Pancreas (tissue), 10 donors: Measurements from ENCODE around the gene CHST8. TPM values are rescaled to one million over a fixed set of nuclear protein-coding genes. Genes with fewer than 3 reads are reported as not detected.
A peak's percentile ranks its signal among the peaks of the same experiment; 100 is the strongest.
"Not testable (repeated sequence)": the region's sequence is repeated elsewhere in the genome, so short reads cannot be mapped to it uniquely, and the experiment has no call there.

Source experiments
- ATAC-seq, 4 donors: fragments of 200-7000 bp; cut with Tn5 transposase; one replicate each; pipeline versions ENCODE4 v1.8.0 to v1.9.1; 2020; ENCODE audit warnings: mild to moderate bottlenecking in 4 of 4, moderate library complexity in 4 of 4
- DNase-seq, 6 donors: peaks; one replicate each; pipeline ENCODE4 v3.0.0-alpha.2; 2020
- FAIRE-seq: peaks from 2 replicates; lab custom pipeline; 2012; peaks lifted over from hg19 to GRCh38; lab: Jason Lieb, UNC
- H3K27ac ChIP-seq, 4 donors: fragments of 200-600 bp; sonication (generic); 1 replicate in 3 of 4; 2 replicates in 1 of 4; pipeline versions ENCODE4 v1.5.0 to v1.8.0; 2020
- H3K27me3 ChIP-seq, 4 donors: fragments of 200-600 bp; one replicate each; pipeline ENCODE4 v1.8.0; 2021
- H3K36me3 ChIP-seq, 3 donors: fragments of 200-600 bp; sonication (generic) in 1 of 3; one replicate each; pipeline versions ENCODE4 v1.5.0 to v1.8.0; 2020 to 2021
- H3K4me1 ChIP-seq, 3 donors: fragments of 200-600 bp; one replicate each; pipeline ENCODE4 v1.8.0; 2021
- H3K4me3 ChIP-seq, 4 donors: fragments of 200-600 bp; sonication (generic) in 2 of 4; one replicate each; pipeline versions ENCODE4 v1.5.0 to v1.8.0; 2020 to 2021
- H3K9me3 ChIP-seq, 4 donors: fragments of 200-600 bp; one replicate each; pipeline ENCODE4 v1.8.0; 2021
- WGBS, 2 donors: extraction: QIAGEN DNeasy Blood & Tissue Kit; methylation state at CpG; one replicate each; pipeline ENCODE4 v1.1.7; 2013; 5-methylcytosine and 5-hydroxymethylcytosine counted together
- intact Hi-C, 3 donors: fragments of 100-400 bp; cut with DNase I; formaldehyde crosslinking; loops; one replicate each; pipeline versions ENCODE4 v1.11.1 to v1.14.2; 2022
- polyA plus RNA-seq, 2 donors: library from polyadenylated mRNA; stranded (reverse); fragments of 200-250 nt; gene quantifications; one replicate each; pipeline ENCODE4 v1.2.3, GENCODE V29; 2013
- total RNA-seq, 6 donors: library from RNA; stranded (reverse); fragmentation: NEBNext Ultra II Directional in 4 of 6; extraction: Animal tissue kit (Norgen Biotek cat#: 25700) in 4 of 6; gene quantifications; one replicate each; pipeline versions ENCODE4 v1.2.1 to v1.2.4, GENCODE V29; 2021 to 2023
- TF ChIP-seq, protein P1 (sequence below), 4 donors: fragments of 200-600 bp; sonication (generic) in 3 of 4; IDR thresholded peaks; one replicate each; pipeline versions ENCODE4 v1.5.0 to v1.8.0; 2021; ENCODE audit warnings: antibody characterized with exemption in 4 of 4
- donor health status: healthy with polysubstance abuse.
- donor health status: DM: no; HTN: no; CAD: no; lungs with moderate emphysema.
- donor health status: DM: no; HTN: no; CAD: no.
- donor health status: control.
- donor health status: control.
- donor health status: Bipolar disorder and iron deficiency.
- donor health status: DM: yes; HTN: yes; CAD: no.
- donor health status: DM: no; HTN: no; CAD: no.
- donor health status: DM: no; HTN: no; CAD: no.
- donor health status: DM: yes; HTN: yes; CAD: no.

CHST8 gene
- total and polyA plus RNA-seq, 8 donors: 0.41 to 3.6 (median 0.89) TPM

GRCh38 chr19:33813391-33814101, 191.8 kb downstream of the CHST8 start:
- H3K36me3 ChIP-seq: no peaks in the 10 kb centered on the region
- H3K4me3 ChIP-seq: no peak overlapping the region
- FAIRE-seq (no peak), ATAC-seq (no peak), DNase-seq (peak in 4 of 6 donors; percentile 5 to 48 (median 24))
- H3K4me1 ChIP-seq: no peaks in the 10 kb centered on the region
- intact Hi-C loops: no loop called here
- 82 to 84% methylated on average over 16 of the region's 16 CpGs for WGBS, 2 donors
- H3K27me3 ChIP-seq: no peaks in the 10 kb centered on the region
- H3K9me3 ChIP-seq: no peaks in the 10 kb centered on the region
- H3K27ac ChIP-seq: no peak overlapping the region
- TF ChIP-seq, protein P1, sequence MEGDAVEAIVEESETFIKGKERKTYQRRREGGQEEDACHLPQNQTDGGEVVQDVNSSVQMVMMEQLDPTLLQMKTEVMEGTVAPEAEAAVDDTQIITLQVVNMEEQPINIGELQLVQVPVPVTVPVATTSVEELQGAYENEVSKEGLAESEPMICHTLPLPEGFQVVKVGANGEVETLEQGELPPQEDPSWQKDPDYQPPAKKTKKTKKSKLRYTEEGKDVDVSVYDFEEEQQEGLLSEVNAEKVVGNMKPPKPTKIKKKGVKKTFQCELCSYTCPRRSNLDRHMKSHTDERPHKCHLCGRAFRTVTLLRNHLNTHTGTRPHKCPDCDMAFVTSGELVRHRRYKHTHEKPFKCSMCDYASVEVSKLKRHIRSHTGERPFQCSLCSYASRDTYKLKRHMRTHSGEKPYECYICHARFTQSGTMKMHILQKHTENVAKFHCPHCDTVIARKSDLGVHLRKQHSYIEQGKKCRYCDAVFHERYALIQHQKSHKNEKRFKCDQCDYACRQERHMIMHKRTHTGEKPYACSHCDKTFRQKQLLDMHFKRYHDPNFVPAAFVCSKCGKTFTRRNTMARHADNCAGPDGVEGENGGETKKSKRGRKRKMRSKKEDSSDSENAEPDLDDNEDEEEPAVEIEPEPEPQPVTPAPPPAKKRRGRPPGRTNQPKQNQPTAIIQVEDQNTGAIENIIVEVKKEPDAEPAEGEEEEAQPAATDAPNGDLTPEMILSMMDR (IDR thresholded peaks at IDR 0.05): no peak

DNA sequence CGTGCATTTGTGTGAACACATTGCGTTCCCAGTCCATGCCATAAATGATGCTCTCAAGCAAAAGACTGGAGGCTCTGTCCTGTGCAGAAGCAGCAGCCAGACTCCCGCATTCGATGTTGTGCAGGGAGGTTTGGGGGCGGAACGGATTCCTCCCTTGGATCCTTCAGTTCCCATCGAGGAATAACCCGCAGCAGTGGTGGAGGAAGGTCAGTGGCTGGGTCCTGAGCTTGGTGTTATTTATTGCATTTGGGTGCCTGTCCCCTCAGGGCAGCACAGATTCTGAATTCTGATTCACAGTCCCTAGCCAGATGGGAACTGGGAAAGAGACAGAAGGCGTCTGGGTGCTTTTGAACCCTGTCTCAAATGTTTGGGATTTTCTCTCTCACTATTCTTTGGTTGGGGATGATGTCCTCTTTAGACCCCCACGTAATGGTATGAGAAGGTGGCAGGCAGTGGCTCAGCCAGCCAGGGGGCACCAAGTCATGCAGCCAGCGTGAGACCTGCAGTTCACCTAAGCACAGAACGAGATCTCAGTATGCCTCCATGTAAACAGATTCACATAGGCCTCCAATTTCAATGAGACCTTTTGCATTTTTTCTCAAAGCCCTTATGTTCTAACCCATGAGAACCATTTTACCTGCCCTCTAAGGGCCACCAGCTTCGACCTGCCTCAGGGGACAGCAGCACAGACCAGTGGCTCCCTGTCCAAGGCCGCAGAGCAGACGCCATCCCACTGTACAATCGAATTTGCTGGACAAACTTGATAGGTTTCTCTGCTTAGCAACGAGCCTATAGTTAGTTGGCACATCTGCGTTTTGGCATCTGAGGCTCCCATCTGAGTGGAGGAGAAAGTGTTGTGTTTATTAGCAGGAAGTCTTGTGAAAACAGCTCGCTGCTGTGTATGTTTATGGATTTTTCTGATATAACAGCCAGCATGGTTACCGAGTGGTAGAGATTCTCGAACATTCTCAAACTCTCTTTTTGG, 192.7 kb downstream of the CHST8 start:
- intact Hi-C loops: no loop called here
- Histone ChIP-seq H3K9me3 (no peaks in the 10 kb centered on the region), H3K36me3 (no peaks in the 10 kb centered on the region), H3K4me3 (no peak overlapping the region), H3K27me3 (no peaks in the 10 kb centered on the region), H3K4me1 (peaks cover 0 to 1% (median 0%) of the 10 kb centered on the region in 3 donors), H3K27ac (no peak overlapping the region)
- TF ChIP-seq, protein P1 (IDR thresholded peaks at IDR 0.05): no peak
- peak in 3 of 6 donors; percentile 7 to 24 (median 20) for DNase-seq
- no peak for ATAC-seq
- 76 to 82% methylated on average over 21 of the region's 21 CpGs for WGBS, 2 donors
- FAIRE-seq: no peak

DNA sequence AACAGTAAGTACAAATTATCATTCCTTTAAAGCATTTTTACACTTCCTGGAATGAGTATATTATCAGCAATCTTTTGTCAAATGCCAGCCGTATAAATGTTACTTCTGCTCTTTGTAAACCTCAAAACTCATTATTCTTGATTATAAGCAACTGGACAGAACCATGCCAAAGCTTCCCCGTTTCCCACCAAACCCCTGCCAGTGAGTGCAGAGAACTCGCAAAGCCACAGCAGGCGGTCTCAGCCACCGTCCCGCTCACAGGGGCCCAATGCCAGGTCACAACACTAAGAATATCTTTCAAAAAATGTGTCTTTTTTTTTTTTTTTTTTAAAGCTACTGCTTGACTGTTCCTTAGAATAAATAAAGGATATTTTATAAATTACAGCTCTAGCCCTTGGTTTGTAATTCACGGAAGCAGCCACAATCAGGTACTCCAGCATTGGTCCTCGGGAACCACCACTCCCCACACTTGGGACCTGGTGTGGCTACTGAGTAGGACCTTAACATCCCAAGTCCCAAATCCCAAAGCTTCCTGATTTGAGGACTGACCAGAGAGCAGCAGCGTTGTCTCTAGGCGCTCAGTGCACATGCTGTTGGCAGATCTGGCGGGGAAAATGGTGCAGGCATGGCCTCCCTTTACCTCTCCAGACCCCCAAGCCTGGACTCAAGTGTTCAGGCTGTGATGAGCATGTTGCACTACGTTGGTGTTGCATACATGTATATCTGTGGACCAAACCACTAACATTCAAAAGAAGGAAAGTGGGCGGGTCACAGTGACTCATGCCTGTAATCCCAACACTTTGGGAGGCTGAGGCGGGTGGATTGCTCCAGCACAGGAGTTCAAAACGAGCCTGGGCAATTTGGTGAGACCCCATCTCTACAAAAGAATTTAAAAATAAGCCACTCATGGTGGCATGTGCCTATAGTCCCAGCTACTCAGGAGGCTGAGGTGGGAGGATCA, 193.9 kb downstream of the CHST8 start:
- intact Hi-C loops: no loop called here
- Histone ChIP-seq H3K4me1 (peaks cover 0 to 8% (median 0%) of the 10 kb centered on the region in 3 donors), H3K9me3 (no peaks in the 10 kb centered on the region), H3K27ac (no peak overlapping the region), H3K27me3 (no peaks in the 10 kb centered on the region), H3K36me3 (no peaks in the 10 kb centered on the region), H3K4me3 (no peak overlapping the region)
- TF ChIP-seq, protein P1 (IDR thresholded peaks at IDR 0.05): no peak
- FAIRE-seq (no peak), DNase-seq (peak in 2 of 6 donors; percentile 7 to 12), ATAC-seq (no peak)
- 80 to 87% methylated on average over 15 of the region's 15 CpGs for WGBS, 2 donors

DNA sequence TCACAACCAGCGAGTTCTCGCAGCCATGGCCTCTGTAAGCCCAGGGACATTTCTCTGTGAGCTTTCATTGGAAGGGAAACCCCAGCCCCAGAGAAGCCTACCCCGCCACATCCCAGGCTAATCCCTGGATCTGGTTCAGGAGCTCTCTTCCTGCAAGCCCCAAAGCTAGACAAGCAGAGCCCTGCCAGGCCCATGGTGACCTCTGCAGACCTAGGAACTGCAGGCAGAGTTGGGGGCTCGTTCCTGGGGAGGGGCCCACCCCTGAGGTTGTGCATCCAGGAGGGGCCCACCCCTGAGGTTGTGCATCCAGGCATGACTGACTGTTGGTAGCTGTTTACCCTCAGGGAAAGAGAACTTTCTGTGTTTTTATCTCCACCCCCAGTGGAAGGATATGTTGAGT, 196.7 kb downstream of the CHST8 start:
- H3K4me1 ChIP-seq: peaks cover 0 to 8% (median 0%) of the 10 kb centered on the region in 3 donors
- no peaks in the 10 kb centered on the region for H3K27me3 ChIP-seq
- H3K27ac ChIP-seq: no peak overlapping the region
- H3K9me3 ChIP-seq: no peaks in the 10 kb centered on the region
- TF ChIP-seq, protein P1 (IDR thresholded peaks at IDR 0.05): no peak
- H3K36me3 ChIP-seq: no peaks in the 10 kb centered on the region
- H3K4me3 ChIP-seq: no peak overlapping the region
- DNase-seq: peak in 1 of 6 donors; percentile 9
- no peak for ATAC-seq
- intact Hi-C loops: no loop called here
- 86 to 91% methylated on average over 4 of the region's 4 CpGs for whole genome bisulfite sequencing, 2 donors
- no peak for FAIRE-seq

GRCh38 chr19:33819078-33819477, 197.3 kb downstream of the CHST8 start:
- H3K4me1 ChIP-seq, H3K27me3 ChIP-seq, H3K27ac ChIP-seq, ATAC-seq, H3K9me3 ChIP-seq, FAIRE-seq, intact Hi-C loops, H3K36me3 ChIP-seq, H3K4me3 ChIP-seq: not testable (repeated sequence)
- WGBS, 2 donors: 85 to 91% methylated on average over 7 of the region's 7 CpGs
- DNase-seq: peak in 1 of 6 donors; percentile 5
